Activated T-cell treated with anti-CD3 and anti-CD28 coated beads, Interleukin-2, amount 50 U/mL, for 72 hours (primary cell): Measurements from ENCODE around the gene SLIT3. TPM values are rescaled to one million over a fixed set of nuclear protein-coding genes. Genes with fewer than 3 reads are reported as not detected.

Source experiments
- ATAC-seq, 2 donors: fragments of 150-1000 bp; cut with Tn5 transposase; replicated peaks in 1 of 2; 2 replicates each; pipeline ENCODE4 v1.10.0; 2021; ENCODE audit warnings: moderate library complexity in 2 of 2, mild to moderate bottlenecking in 1 of 2
- DNase-seq, 2 donors: peaks; one replicate each; pipeline ENCODE4 v3.0.0; 2021 to 2022; ENCODE audit warnings: mixed read lengths in 1 of 2
- H3K27ac Mint-ChIP-seq: one replicate; pipeline ENCODE4 v1.8.0; 2022; ENCODE audit warnings: mild to moderate bottlenecking, moderate library complexity, mixed read lengths
- H3K27me3 Mint-ChIP-seq: one replicate; pipeline ENCODE4 v1.8.0; 2022; ENCODE audit warnings: low read depth, mixed read lengths
- H3K36me3 Mint-ChIP-seq, 2 donors: one replicate each; pipeline ENCODE4 v1.8.0; 2022; ENCODE audit warnings: mixed read lengths in 2 of 2, mild to moderate bottlenecking in 1 of 2; ENCODE audit not compliant: insufficient read depth in 2 of 2
- H3K4me1 Mint-ChIP-seq: one replicate; pipeline ENCODE4 v1.8.0; 2022; ENCODE audit warnings: low read depth, mixed read lengths
- H3K4me3 Mint-ChIP-seq, 2 donors: one replicate each; pipeline ENCODE4 v1.8.0; 2022; ENCODE audit warnings: mild to moderate bottlenecking in 2 of 2, mixed read lengths in 2 of 2, moderate library complexity in 2 of 2
- H3K9me3 Mint-ChIP-seq, 2 donors: one replicate each; pipeline ENCODE4 v1.8.0; 2022; ENCODE audit warnings: mixed read lengths in 2 of 2
- total RNA-seq, 2 donors: library from RNA; stranded (reverse); gene quantifications; one replicate each; pipeline ENCODE4 v1.2.3, GENCODE V29; 2022

Gene SLIT3
- total RNA-seq, 2 donors from 2014 or later: 1.7 to 3.1 TPM

DNA sequence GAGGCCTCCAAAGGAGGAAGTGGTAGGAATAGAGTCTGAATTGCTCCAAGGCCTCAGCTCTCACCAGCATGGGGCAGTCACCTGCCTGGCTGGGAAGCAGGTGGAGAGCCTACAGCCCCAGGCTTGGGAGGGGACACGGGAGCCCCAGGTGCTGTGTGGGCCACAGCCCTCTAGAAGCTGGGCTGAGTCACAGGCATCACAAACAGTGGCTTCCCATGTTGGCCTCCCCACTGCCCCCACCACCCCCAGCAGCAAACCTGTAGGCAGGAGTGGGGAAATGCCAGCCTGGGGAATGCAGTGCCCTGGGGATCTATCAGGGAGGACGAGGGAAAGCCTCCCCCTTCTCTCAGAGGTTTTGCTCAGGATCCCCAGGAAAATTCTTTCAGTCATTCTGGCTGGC lies 309.6 kb downstream of the SLIT3 start:
- no peak for DNase-seq
- Mint-ChIP-seq H3K27ac (no peak overlapping the region), H3K4me1 (peaks cover 4% of the 10 kb centered on the region), H3K4me3 (no peak overlapping the region), H3K27me3 (peaks cover 24% of the 10 kb centered on the region), H3K9me3 (no peaks in the 10 kb centered on the region), H3K36me3 (no peaks in the 10 kb centered on the region)
- no peak for ATAC-seq

DNA sequence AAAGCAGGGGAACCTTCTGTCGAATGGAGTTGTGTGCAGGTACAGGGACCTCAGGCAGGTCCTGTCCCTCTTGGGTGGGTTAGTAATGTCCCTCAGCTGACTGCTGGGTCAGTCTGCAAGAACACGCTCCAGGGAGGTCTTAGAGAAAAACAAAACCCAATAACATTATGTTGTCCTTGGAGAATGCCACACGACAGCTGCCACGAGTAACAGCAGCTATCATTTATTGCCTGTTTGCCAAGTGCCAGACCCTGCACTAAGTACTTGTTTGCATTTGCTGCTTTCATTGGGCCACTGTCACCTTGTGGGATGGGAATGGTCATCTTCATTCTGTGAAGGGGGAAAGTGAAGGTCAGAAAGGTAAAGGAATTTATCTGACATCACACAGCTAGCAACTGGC lies 310.3 kb downstream of the SLIT3 start:
- no peak overlapping the region for H3K4me3 Mint-ChIP-seq
- peaks cover 4% of the 10 kb centered on the region for H3K4me1 Mint-ChIP-seq
- H3K27me3 Mint-ChIP-seq: peaks cover 27% of the 10 kb centered on the region
- H3K36me3 Mint-ChIP-seq: no peaks in the 10 kb centered on the region
- DNase-seq (no peak), ATAC-seq (no peak)
- H3K27ac Mint-ChIP-seq: no peak overlapping the region
- H3K9me3 Mint-ChIP-seq: no peaks in the 10 kb centered on the region

DNA sequence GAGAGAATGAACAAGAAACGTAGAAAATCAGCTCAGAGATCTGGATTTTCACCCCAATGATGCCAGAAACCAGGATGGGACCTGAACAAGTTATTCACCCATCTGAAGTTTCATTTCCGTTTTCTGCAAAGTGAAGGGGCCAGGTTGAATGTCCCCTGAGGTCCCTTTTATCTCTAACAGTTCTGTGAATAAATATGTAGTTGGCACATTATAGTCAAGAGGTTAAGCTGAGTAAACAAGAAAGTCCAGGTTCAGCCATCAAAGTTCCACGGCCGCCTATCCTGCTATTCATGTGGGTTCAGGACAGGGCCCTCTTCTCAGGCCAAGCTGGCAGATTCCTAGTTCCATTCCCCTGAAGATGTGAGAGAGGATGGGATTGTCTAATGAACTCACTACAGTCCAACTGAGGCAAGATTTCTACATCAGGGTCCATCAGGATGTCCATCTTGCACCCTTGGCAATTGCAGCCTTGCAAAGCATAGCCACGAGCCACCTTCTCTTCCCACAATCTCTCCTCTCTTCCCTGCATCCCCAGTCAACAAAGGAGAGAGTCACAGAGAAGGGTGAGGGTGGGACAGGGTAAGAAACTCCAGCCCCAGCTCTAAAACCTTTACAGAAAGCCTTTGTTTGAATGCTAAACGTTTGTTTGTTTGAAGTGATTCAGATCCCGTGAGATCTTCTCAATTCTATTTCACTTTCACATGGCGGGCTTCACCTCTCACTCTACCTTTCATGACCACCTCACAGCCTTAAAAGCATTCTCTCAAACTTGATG lies 311.0 kb downstream of the SLIT3 start:
- Mint-ChIP-seq H3K27me3 (peaks cover 27% of the 10 kb centered on the region), H3K4me3 (no peak overlapping the region), H3K9me3 (no peaks in the 10 kb centered on the region), H3K4me1 (peaks cover 4% of the 10 kb centered on the region), H3K27ac (no peak overlapping the region), H3K36me3 (no peaks in the 10 kb centered on the region)
- ATAC-seq (no peak), DNase-seq (no peak)

GRCh38 chr5:168988699-168989098 lies 312.2 kb downstream of the SLIT3 start:
- ATAC-seq: no peak
- DNase-seq: no peak

DNA sequence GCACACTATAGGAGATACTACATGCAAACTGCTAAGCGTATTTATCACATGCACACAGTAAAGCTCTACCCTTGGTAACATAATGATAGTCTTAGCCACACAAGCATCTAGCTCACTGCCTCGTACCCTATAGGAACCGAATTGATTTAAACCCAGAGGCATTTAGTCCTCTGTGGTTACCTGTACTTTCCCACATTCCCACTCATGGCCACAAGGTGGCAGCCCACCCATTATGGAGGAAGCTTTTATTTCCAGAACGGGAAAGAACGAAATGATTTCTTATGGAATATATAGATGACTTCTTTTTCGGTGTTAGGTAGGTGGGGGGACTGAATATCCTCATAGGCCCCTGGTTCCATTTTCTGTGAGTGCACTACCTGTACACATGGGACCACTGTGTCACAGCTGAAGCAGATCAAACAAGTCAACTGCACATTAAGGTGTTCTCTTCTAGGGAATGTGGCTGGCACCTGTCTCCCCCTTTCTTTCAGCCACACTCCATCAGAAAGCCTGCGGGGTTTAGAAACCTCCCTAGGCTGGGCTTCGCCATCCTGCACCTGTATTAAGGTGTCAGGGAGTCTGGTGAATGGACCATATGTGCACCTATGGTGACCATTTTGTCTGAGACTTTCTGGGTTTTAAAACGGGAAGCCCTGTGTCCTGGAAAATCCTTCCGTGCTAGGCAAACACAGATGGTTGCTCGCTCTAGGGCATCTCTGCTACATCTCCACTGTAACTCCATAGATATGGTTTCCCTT lies 313.2 kb downstream of the SLIT3 start:
- no peaks in the 10 kb centered on the region for H3K36me3 Mint-ChIP-seq
- H3K27me3 Mint-ChIP-seq: peaks cover 27% of the 10 kb centered on the region
- peaks cover 4% of the 10 kb centered on the region for H3K4me1 Mint-ChIP-seq
- peak; percentile 59 to 61 for DNase-seq
- no peak overlapping the region for H3K4me3 Mint-ChIP-seq
- ATAC-seq: peak; percentile 45 to 50
- no peaks in the 10 kb centered on the region for H3K9me3 Mint-ChIP-seq
- no peak overlapping the region for H3K27ac Mint-ChIP-seq

More at GRCh38 chr5:168988699-168989098, 312.2 kb downstream of the SLIT3 start:
- H3K9me3 Mint-ChIP-seq: no peaks in the 10 kb centered on the region
- H3K27ac Mint-ChIP-seq: no peak overlapping the region
- H3K4me1 Mint-ChIP-seq: peaks cover 4% of the 10 kb centered on the region
- H3K27me3 Mint-ChIP-seq: peaks cover 27% of the 10 kb centered on the region
- H3K4me3 Mint-ChIP-seq: no peak overlapping the region
- no peaks in the 10 kb centered on the region for H3K36me3 Mint-ChIP-seq

DNA sequence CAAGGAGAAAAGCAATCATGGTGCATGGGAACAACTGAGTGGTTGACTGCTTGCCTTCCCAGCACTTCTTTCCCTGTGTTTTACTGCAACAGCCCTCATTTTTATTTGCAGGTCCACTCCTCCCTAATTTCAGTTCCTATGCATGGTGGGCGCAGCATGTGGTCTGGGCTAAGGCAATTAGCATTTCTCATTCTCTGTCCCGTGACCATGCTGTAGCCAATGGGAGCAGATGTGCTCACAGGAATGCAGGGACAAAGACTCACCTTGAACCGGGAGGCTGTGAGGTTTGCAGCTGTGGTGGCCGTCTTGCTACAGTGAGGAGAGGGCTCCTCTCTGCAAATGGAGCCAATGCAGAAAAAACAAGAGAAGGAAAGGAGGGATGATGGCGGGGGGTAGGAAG lies 315.5 kb downstream of the SLIT3 start:
- Mint-ChIP-seq H3K4me3 (no peak overlapping the region), H3K4me1 (peaks cover 4% of the 10 kb centered on the region), H3K36me3 (no peaks in the 10 kb centered on the region), H3K27me3 (peaks cover 33% of the 10 kb centered on the region), H3K9me3 (no peaks in the 10 kb centered on the region), H3K27ac (no peak overlapping the region)
- DNase-seq (no peak), ATAC-seq (no peak)

DNA sequence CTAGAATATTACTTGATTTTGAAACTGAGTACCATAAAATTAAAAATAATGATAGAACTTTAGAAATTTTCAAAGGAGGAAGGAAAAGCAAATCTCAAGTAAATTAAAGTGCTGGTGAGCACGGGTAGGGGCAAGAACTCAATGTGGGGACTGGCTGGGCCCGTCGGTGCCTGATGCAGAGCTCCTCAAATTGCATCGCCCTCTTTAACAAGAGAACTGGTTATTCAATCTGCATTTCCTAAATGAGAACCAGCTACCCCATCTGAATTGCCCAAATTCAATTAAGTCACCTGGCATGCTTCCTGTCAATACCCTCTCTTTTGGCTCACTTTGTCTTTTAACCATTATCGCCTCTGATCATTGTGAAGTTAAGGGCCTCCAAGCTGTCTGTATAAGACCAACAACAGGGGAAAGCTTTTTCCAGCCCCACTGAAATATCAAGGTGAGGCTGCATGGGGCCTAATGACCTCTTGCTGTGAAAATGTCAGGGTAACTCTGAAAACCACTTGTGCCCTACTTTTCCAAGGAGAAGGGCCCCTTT lies 316.7 kb downstream of the SLIT3 start:
- Mint-ChIP-seq H3K27ac (no peak overlapping the region), H3K9me3 (no peaks in the 10 kb centered on the region), H3K4me1 (peaks cover under 1% of the 10 kb centered on the region), H3K4me3 (no peak overlapping the region), H3K36me3 (no peaks in the 10 kb centered on the region), H3K27me3 (peaks cover 28% of the 10 kb centered on the region)
- DNase-seq (no peak), ATAC-seq (no peak)

- Mint-ChIP-seq H3K36me3 (no peaks in the 10 kb centered on the region), H3K4me3 (no peak overlapping the region), H3K27ac (no peak overlapping the region), H3K9me3 (no peaks in the 10 kb centered on the region), H3K27me3 (peaks cover 32% of the 10 kb centered on the region), H3K4me1 (no peaks in the 10 kb centered on the region)
- no peak for ATAC-seq
- no peak for DNase-seq
Measured at GRCh38 chr5:168979135-168979534, 321.8 kb downstream of the SLIT3 start.

DNA sequence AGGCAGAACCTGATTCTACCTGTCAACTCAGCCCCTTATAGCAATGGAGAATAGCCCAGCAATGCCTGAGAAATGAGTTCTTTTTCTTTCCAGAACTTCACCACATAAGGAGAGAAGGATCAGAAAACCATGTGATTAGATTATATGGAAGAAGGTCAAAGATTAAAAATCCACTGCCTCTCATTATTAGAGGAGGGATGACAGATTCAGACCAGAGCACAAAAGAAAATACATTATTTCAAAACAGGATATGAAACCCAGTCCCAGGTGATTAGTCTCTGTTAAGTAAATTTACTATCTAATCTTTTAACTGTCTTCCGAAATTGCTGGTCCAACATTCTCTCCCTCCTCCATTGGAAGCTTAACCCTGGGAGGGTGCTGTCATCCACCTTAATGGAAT lies 322.4 kb downstream of the SLIT3 start:
- peaks cover 39% of the 10 kb centered on the region for H3K27me3 Mint-ChIP-seq
- no peaks in the 10 kb centered on the region for H3K4me1 Mint-ChIP-seq

GRCh38 chr5:168978015-168978414 lies 322.9 kb downstream of the SLIT3 start:
- Mint-ChIP-seq H3K9me3 (no peaks in the 10 kb centered on the region), H3K36me3 (no peaks in the 10 kb centered on the region), H3K4me1 (no peaks in the 10 kb centered on the region), H3K27ac (no peak overlapping the region), H3K4me3 (no peak overlapping the region), H3K27me3 (peaks cover 41% of the 10 kb centered on the region)
- DNase-seq: no peak
- peak; percentile 56 to 73 for ATAC-seq

More for the DNA sequence above, 322.4 kb downstream of the SLIT3 start:
- no peaks in the 10 kb centered on the region for H3K9me3 Mint-ChIP-seq
- DNase-seq (no peak), ATAC-seq (peak in 1 of 2 donors; percentile 5)
- no peak overlapping the region for H3K27ac Mint-ChIP-seq
- H3K36me3 Mint-ChIP-seq: no peaks in the 10 kb centered on the region
- no peak overlapping the region for H3K4me3 Mint-ChIP-seq

- no peaks in the 10 kb centered on the region for H3K4me1 Mint-ChIP-seq
- H3K9me3 Mint-ChIP-seq: no peaks in the 10 kb centered on the region
- H3K4me3 Mint-ChIP-seq: no peak overlapping the region
- H3K36me3 Mint-ChIP-seq: no peaks in the 10 kb centered on the region
- no peak overlapping the region for H3K27ac Mint-ChIP-seq
- no peak for DNase-seq
- peaks cover 47% of the 10 kb centered on the region for H3K27me3 Mint-ChIP-seq
- no peak for ATAC-seq
Measured at GRCh38 chr5:168976311-168976970, 324.5 kb downstream of the SLIT3 start.

- Mint-ChIP-seq H3K27me3 (peaks cover 54% of the 10 kb centered on the region), H3K27ac (no peak overlapping the region), H3K4me1 (no peaks in the 10 kb centered on the region), H3K36me3 (no peaks in the 10 kb centered on the region), H3K4me3 (no peak overlapping the region), H3K9me3 (no peaks in the 10 kb centered on the region)
- no peak for DNase-seq
- ATAC-seq: no peak
Measured at GRCh38 chr5:168975331-168975730, 325.6 kb downstream of the SLIT3 start.

GRCh38 chr5:168974082-168974481 lies 326.9 kb downstream of the SLIT3 start:
- no peaks in the 10 kb centered on the region for H3K36me3 Mint-ChIP-seq
- H3K27ac Mint-ChIP-seq: no peak overlapping the region
- no peak overlapping the region for H3K4me3 Mint-ChIP-seq
- DNase-seq (no peak), ATAC-seq (no peak)
- H3K4me1 Mint-ChIP-seq: no peaks in the 10 kb centered on the region
- H3K27me3 Mint-ChIP-seq: peaks cover 57% of the 10 kb centered on the region
- H3K9me3 Mint-ChIP-seq: no peaks in the 10 kb centered on the region
